Neural progenitor cell (in vitro differentiated cells): Measurements from ENCODE around the gene UGT2B10.
"Not testable (repeated sequence)": the region's sequence is repeated elsewhere in the genome, so short reads cannot be mapped to it uniquely, and the experiment has no call there.

ENCODE experiments used
- EZH2 ChIP-seq: fragments of 200-600 bp; sonication (generic); IDR thresholded peaks from 2 replicates; pipeline ENCODE4 v1.6.1; 2017; ENCODE audit warnings: antibody characterized with exemption, mild to moderate bottlenecking, moderate library complexity
- TF ChIP-seq, protein P1 (sequence below): fragments of 200-600 bp; sonication (generic); IDR thresholded peaks from 2 replicates; pipeline ENCODE4 v1.5.1; 2017; ENCODE audit warnings: antibody characterized with exemption, mild to moderate bottlenecking

DNA sequence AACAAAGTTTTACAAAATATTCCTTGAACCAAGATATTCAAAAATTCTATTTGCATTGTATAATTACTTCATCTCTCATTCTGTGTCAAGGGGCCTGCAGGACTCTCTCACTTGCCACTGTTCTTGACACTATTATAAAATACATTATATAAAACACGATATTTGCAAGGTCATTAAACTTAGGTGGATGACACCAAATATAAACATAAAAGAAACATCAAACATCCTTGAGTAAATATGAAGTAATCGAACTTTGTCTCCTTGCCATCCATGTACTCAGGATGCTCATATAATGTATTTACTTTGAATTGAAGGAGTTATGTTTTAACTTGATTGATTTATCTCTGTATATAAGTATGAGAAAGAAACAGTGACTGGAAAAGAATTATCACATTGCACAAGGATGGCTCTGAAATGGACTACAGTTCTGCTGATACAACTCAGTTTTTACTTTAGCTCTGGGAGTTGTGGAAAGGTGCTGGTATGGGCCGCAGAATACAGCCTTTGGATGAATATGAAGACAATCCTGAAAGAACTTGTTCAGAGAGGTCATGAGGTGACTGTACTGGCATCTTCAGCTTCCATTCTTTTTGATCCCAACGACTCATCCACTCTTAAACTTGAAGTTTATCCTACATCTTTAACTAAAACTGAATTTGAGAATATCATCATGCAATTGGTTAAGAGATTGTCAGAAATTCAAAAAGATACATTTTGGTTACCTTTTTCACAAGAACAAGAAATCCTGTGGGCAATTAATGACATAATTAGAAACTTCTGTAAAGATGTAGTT is at the start of gene UGT2B10:
- TF ChIP-seq EZH2, result not testable (repeated sequence)
- TF ChIP-seq, protein P1, sequence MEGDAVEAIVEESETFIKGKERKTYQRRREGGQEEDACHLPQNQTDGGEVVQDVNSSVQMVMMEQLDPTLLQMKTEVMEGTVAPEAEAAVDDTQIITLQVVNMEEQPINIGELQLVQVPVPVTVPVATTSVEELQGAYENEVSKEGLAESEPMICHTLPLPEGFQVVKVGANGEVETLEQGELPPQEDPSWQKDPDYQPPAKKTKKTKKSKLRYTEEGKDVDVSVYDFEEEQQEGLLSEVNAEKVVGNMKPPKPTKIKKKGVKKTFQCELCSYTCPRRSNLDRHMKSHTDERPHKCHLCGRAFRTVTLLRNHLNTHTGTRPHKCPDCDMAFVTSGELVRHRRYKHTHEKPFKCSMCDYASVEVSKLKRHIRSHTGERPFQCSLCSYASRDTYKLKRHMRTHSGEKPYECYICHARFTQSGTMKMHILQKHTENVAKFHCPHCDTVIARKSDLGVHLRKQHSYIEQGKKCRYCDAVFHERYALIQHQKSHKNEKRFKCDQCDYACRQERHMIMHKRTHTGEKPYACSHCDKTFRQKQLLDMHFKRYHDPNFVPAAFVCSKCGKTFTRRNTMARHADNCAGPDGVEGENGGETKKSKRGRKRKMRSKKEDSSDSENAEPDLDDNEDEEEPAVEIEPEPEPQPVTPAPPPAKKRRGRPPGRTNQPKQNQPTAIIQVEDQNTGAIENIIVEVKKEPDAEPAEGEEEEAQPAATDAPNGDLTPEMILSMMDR, result not testable (repeated sequence)
